Measurements from ENCODE around the gene MBNL1.
A peak's percentile ranks its signal among the peaks of the same experiment; 100 is the strongest.

The MBNL1 gene

DNA sequence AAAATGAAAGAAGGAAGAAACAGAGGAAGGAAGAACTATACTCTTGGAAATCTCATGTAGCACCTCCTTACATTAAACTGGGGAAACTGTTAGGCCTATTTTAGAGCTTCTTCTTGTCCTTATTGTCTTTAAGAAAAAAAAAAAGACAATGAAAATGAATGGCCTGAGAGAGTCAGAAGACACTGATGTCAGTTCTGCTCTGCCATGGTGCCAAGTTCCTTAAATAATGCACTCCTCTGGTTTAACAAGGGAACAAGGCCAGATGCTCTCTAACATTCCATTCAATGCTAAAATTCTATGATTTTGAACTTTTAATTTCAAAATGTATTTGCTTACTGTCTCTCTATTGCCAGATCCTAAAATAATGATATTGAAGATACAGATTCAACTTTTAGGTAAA, 4.4 kb upstream of the MBNL1 start:
- Histone ChIP-seq H3K4me1 (ENCODE audit: insufficient read depth, low read length) (peaks cover 80% of the 10 kb centered on the region), H4K20me1 (ENCODE audit: insufficient read depth, low read length) (peaks cover 7% of the 10 kb centered on the region; the same call in 1 of the 2 replicates), H3K4me2 (ENCODE audit: insufficient read depth, low read length) (peak overlapping the region; percentile 28; the same call in 1 of the 2 replicates), H3K36me3 (ENCODE audit: insufficient read depth, low read length) (peaks cover 22% of the 10 kb centered on the region), H3K79me2 (ENCODE audit: insufficient read depth, low read length) (peaks cover 99% of the 10 kb centered on the region), H3K9me3 (ENCODE audit: insufficient read depth, low read length, severe bottlenecking) (no peaks in the 10 kb centered on the region), H3K27ac (ENCODE audit: low read length) (no peak overlapping the region; the same call in 1 of the 2 replicates), H3K9ac (ENCODE audit: low read depth, low read length) (no peak overlapping the region), H3K4me3 (ENCODE audit: low read depth in 1 of 2, low read length in 2 of 2) (no peak overlapping the region), H3K27me3 (ENCODE audit: insufficient read depth, low read length, poor library complexity) (no peaks in the 10 kb centered on the region), H2AFZ (ENCODE audit: low read depth, low read length) (no peak overlapping the region)
- DNase-seq (no peak), ATAC-seq (ENCODE audit: insufficient read depth, low read depth) (no peak)
- TF ChIP-seq, protein P1, sequence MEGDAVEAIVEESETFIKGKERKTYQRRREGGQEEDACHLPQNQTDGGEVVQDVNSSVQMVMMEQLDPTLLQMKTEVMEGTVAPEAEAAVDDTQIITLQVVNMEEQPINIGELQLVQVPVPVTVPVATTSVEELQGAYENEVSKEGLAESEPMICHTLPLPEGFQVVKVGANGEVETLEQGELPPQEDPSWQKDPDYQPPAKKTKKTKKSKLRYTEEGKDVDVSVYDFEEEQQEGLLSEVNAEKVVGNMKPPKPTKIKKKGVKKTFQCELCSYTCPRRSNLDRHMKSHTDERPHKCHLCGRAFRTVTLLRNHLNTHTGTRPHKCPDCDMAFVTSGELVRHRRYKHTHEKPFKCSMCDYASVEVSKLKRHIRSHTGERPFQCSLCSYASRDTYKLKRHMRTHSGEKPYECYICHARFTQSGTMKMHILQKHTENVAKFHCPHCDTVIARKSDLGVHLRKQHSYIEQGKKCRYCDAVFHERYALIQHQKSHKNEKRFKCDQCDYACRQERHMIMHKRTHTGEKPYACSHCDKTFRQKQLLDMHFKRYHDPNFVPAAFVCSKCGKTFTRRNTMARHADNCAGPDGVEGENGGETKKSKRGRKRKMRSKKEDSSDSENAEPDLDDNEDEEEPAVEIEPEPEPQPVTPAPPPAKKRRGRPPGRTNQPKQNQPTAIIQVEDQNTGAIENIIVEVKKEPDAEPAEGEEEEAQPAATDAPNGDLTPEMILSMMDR (IDR thresholded peaks at IDR 0.05; ENCODE audit: borderline replicate concordance, extremely low read depth, low read length, poor library complexity, severe bottlenecking) = no peak
- no peak for TF ChIP-seq EZH2 (IDR thresholded peaks at IDR 0.05; ENCODE audit: borderline replicate concordance, low read depth, low read length, severe bottlenecking)

DNA sequence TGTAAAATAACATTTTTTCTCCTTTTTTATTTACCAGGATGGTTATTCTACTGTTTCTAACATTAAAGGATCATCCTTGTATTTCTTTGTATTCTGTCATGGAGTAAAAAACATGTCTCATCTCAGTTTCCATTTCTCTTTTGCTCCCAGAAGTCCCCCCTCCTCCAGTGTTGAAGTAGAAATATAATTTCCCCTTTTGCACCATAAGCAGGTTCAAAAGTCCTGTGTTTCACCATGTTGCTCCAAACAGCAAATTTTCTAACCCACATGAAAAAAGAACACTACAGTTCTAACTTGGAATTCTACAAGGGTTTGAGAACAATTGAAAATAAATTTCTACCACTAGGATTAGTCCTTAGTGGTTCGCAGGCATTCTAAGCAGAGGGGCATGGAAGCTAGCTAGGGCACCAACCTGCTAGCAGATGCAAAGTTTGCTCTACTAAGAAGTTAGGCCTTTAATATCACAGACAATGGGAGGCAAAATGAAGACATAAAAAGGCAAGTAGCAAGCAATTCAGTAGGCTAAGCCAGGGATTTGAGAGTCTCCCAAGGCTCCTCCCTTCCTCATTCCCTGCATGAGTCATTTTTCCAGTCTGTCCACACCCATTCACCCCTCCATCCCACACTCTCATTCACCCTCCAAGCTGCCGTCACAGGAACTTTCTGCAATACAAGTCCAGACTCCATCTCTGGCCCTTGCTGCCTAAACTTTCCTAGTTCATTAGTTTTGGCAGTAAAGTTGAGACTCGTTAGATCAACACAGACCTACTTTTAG, 2.3 kb upstream of the MBNL1 start:
- no peak overlapping the region; the same call in 1 of the 2 replicates for H2AFZ ChIP-seq (ENCODE audit: low read depth, low read length)
- no peak for DNase-seq
- peak overlapping the region; percentile 93 for H3K9ac ChIP-seq (ENCODE audit: low read depth, low read length)

DNA sequence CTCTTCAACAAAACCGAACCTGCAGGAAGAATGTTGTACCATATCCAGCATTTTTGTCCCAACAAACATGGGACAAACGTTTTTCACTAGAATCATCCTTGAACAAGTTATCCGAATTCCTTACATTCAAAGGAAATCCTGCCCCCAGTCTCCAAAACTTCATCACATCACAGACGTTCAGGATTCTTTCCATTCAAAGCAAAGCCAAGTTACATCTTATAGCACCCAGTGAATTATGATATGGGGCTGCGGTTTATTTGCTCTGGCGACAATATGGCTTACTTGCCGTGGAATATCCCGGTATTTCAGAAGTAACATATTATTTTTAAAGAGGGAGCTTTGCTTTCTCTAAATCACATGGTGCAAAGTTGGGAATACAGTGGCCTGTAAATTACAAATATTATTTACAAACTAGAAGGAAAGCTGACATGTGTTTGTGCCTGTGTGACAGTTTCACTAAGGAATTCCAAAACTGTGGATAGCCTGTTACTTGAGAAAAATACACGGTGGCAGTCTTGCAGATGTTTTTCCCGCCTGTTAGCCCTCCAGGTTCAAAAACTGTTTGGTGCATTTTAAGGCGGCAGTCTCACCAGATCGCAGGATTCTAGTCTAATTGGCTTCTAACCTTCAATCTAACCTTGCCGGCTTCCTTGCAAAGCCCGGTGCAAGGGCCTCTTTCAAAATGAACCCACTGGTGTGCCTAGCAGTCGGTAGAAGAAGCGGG, 736 bp upstream of the MBNL1 start:
- Histone ChIP-seq H3K27ac (ENCODE audit: low read length) (peak overlapping the region; percentile 92), H3K27me3 (ENCODE audit: insufficient read depth, low read length, poor library complexity) (no peaks in the 10 kb centered on the region), H3K9ac (ENCODE audit: low read depth, low read length) (peak overlapping the region; percentile 93), H2AFZ (ENCODE audit: low read depth, low read length) (peak overlapping the region; percentile 70), H3K36me3 (ENCODE audit: insufficient read depth, low read length) (peaks cover 25% of the 10 kb centered on the region), H3K4me3 (ENCODE audit: low read depth in 1 of 2, low read length in 2 of 2) (peak overlapping the region; percentile 53 to 68; a peak in 3 of 4 replicates), H3K4me1 (ENCODE audit: insufficient read depth, low read length) (peaks cover 79% of the 10 kb centered on the region), H4K20me1 (ENCODE audit: insufficient read depth, low read length) (peaks cover 31% of the 10 kb centered on the region), H3K9me3 (ENCODE audit: insufficient read depth, low read length, severe bottlenecking) (no peaks in the 10 kb centered on the region), H3K79me2 (ENCODE audit: insufficient read depth, low read length) (peaks cover 99% of the 10 kb centered on the region), H3K4me2 (ENCODE audit: insufficient read depth, low read length) (peak overlapping the region; percentile 74)
- ATAC-seq (ENCODE audit: insufficient read depth, low read depth) = no peak
- no peak for TF ChIP-seq EZH2 (IDR thresholded peaks at IDR 0.05; ENCODE audit: borderline replicate concordance, low read depth, low read length, severe bottlenecking)
- TF ChIP-seq, protein P1 (IDR thresholded peaks at IDR 0.05; ENCODE audit: borderline replicate concordance, extremely low read depth, low read length, poor library complexity, severe bottlenecking) = no peak
- DNase-seq = no peak

More for the DNA sequence above, 2.3 kb upstream of the MBNL1 start:
- H3K4me3 ChIP-seq (ENCODE audit: low read depth in 1 of 2, low read length in 2 of 2) = peak overlapping the region in 1 of 2 experiments; percentile 68; a peak in 2 of 4 replicates
- H3K79me2 ChIP-seq (ENCODE audit: insufficient read depth, low read length) = peaks cover 99% of the 10 kb centered on the region
- TF ChIP-seq EZH2 (IDR thresholded peaks at IDR 0.05; ENCODE audit: borderline replicate concordance, low read depth, low read length, severe bottlenecking) = no peak
- TF ChIP-seq, protein P1 (IDR thresholded peaks at IDR 0.05; ENCODE audit: borderline replicate concordance, extremely low read depth, low read length, poor library complexity, severe bottlenecking) = no peak
- ATAC-seq (ENCODE audit: insufficient read depth, low read depth) = no peak
- H3K4me1 ChIP-seq (ENCODE audit: insufficient read depth, low read length) = peaks cover 73% of the 10 kb centered on the region
- peak overlapping the region; percentile 74 for H3K4me2 ChIP-seq (ENCODE audit: insufficient read depth, low read length)
- peak overlapping the region; percentile 92 for H3K27ac ChIP-seq (ENCODE audit: low read length)
- no peaks in the 10 kb centered on the region for H3K9me3 ChIP-seq (ENCODE audit: insufficient read depth, low read length, severe bottlenecking)
- H3K27me3 ChIP-seq (ENCODE audit: insufficient read depth, low read length, poor library complexity) = no peaks in the 10 kb centered on the region
- peaks cover 19% of the 10 kb centered on the region for H4K20me1 ChIP-seq (ENCODE audit: insufficient read depth, low read length)
- peaks cover 28% of the 10 kb centered on the region for H3K36me3 ChIP-seq (ENCODE audit: insufficient read depth, low read length)

All from DND-41 (cell line).